IMR-90 (cell line): ENCODE results near the gene TEF. TPM values are rescaled to one million over a fixed set of nuclear protein-coding genes. Genes with fewer than 3 reads are reported as not detected.

ENCODE experiments used
- CTCF ChIP-seq: conservative IDR thresholded peaks from 2 replicates; pipeline ENCODE4 v1.5.1; 2012; ENCODE audit warnings: mild to moderate bottlenecking, low read depth, low read length, improper control_type of control experiment
- polyA plus RNA-seq, 3 experiments: library from polyadenylated mRNA; depleted of rRNA; stranded (reverse); fragments of >200 nt; gene quantifications; 2 replicates each; pipeline ENCODE4 v1.2.3, GENCODE V29; 2012; ENCODE audit warnings: low replicate concordance in 1 of 3
- total RNA-seq: library from RNA; depleted of rRNA; stranded (reverse); fragments of >200 nt; gene quantifications from 2 replicates; pipeline ENCODE4 v1.2.3, GENCODE V29; 2012

TEF gene
- total and polyA plus RNA-seq, 2 of the 4 experiments (the other 2 are of a cell fraction): 5.6 to 11.6 TPM

- no peak for TF ChIP-seq CTCF
Observed at GRCh38 chr22:41366323-41367029, 15.3 kb upstream of the TEF start (continued).
